Transverse colon (tissue), 4 donors: ENCODE measurements around the gene CBX4.

ENCODE experiments used
- EP300 ChIP-seq: sonication (generic); formaldehyde crosslinking; IDR thresholded peaks from one replicate; pipeline ENCODE4 v1.6.1; 2017; ENCODE audit warnings: antibody characterized with exemption, low read depth
- POLR2A ChIP-seq: fragments of 450-650 bp; IDR thresholded peaks from one replicate; pipeline ENCODE4 v1.6.1; 2016; ENCODE audit warnings: antibody characterized with exemption, mild to moderate bottlenecking, moderate library complexity
- POLR2AphosphoS5 ChIP-seq, 3 donors: sonication (generic); formaldehyde crosslinking; IDR thresholded peaks; one replicate each; pipeline ENCODE4 v1.6.1; 2016; ENCODE audit warnings: antibody characterized with exemption in 3 of 3
- TF ChIP-seq, protein P1 (sequence below), 5 experiments: fragments of 200-600 bp in 3 of 5; fragments of 450-650 bp in 2 of 5; sonication (generic) in 3 of 5; IDR thresholded peaks; 1 replicate in 2 of 5; 2 replicates in 3 of 5; pipeline ENCODE4 v1.5.1; 2016 to 2017; ENCODE audit warnings: antibody characterized with exemption in 5 of 5, inconsistent platforms in 3 of 5, mild to moderate bottlenecking in 2 of 5, moderate library complexity in 1 of 5

DNA sequence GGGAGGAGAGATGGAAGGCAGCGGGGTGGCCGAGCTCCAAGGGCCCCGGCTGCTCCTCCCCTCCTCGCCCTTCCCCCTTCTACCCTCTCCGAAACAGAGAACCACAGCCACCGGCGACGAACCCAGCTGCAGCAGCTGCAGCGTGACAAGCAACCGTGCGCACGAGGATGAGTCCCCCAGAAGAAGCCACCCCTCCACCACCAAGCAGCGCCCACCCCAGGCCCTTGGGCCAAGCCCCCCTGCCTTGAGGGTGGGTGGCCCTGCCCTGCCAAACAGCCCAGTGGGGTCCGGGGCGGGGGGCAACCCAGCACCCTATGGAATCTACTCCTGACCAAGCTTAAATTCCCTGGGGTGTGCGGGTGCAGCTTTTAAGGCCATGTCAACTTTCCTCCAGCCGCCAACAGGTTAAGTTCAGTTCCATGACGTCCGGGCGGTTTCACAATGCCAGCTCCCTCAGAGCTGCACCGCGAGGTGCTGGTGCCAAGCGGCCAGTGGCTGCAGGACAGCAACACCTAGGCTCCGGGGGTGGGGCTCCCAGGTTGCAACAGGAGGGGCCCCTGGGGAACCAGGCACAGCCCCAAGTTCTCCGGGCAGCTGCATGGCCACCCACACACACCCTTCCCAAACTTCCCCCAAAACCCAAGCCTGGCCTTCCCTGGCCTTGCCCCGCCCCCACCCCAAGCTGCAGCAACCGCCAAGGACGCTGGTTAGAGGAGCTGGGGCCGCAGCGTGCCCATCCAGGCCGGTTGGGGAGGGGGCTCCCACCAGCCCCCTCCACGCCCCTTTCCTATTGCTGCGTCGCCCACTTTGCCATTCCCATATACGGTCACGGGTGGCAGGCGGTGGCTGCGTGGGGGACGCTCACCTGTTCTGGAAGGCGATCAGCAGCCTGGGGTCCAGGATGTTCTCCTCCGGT is 2.0 kb downstream of the CBX4 start:
- TF ChIP-seq, protein P1, sequence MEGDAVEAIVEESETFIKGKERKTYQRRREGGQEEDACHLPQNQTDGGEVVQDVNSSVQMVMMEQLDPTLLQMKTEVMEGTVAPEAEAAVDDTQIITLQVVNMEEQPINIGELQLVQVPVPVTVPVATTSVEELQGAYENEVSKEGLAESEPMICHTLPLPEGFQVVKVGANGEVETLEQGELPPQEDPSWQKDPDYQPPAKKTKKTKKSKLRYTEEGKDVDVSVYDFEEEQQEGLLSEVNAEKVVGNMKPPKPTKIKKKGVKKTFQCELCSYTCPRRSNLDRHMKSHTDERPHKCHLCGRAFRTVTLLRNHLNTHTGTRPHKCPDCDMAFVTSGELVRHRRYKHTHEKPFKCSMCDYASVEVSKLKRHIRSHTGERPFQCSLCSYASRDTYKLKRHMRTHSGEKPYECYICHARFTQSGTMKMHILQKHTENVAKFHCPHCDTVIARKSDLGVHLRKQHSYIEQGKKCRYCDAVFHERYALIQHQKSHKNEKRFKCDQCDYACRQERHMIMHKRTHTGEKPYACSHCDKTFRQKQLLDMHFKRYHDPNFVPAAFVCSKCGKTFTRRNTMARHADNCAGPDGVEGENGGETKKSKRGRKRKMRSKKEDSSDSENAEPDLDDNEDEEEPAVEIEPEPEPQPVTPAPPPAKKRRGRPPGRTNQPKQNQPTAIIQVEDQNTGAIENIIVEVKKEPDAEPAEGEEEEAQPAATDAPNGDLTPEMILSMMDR (IDR thresholded peaks at IDR 0.05): peak in 3 of 5 experiments; percentile 20 to 57 (median 32)
- TF ChIP-seq POLR2AphosphoS5 (IDR thresholded peaks at IDR 0.05): peak; percentile 48 to 69 (median 66)
- TF ChIP-seq POLR2A: peak; percentile 59
- no peak for TF ChIP-seq EP300
